Muscle layer of duodenum (tissue), 2 donors: ENCODE results near the gene TMC1.
A peak's percentile ranks its signal among the peaks of the same experiment; 100 is the strongest.
"Not testable (repeated sequence)": the region's sequence is repeated elsewhere in the genome, so short reads cannot be mapped to it uniquely, and the experiment has no call there.

ENCODE experiments used
- H3K27ac ChIP-seq: one replicate; pipeline ENCODE4 v1.7.0; 2013; ENCODE audit warnings: mild to moderate bottlenecking, low read length
- H3K27me3 ChIP-seq: one replicate; pipeline ENCODE4 v1.7.0; 2013; ENCODE audit warnings: low read depth, mild to moderate bottlenecking, control low read depth, low read length
- H3K36me3 ChIP-seq, 2 donors: one replicate each; pipeline ENCODE4 v1.7.0; 2013; ENCODE audit warnings: low read length in 2 of 2, control low read depth in 1 of 2, mild to moderate bottlenecking in 1 of 2; ENCODE audit not compliant: insufficient read depth in 2 of 2, control insufficient read depth in 1 of 2
- H3K4me1 ChIP-seq, 2 donors: one replicate each; pipeline ENCODE4 v1.7.0; 2013; ENCODE audit warnings: low read length in 2 of 2, mild to moderate bottlenecking in 2 of 2, control low read depth in 1 of 2, moderate library complexity in 1 of 2; ENCODE audit not compliant: insufficient read depth in 2 of 2, control insufficient read depth in 1 of 2
- H3K4me3 ChIP-seq, 2 donors: one replicate each; pipeline ENCODE4 v1.7.0; 2013; ENCODE audit warnings: low read length in 2 of 2, low read depth in 1 of 2, mild to moderate bottlenecking in 1 of 2
- H3K9me3 ChIP-seq, 2 donors: one replicate each; pipeline ENCODE4 v1.7.0; 2013; ENCODE audit warnings: low read length in 2 of 2, control low read depth in 1 of 2, mild to moderate bottlenecking in 1 of 2; ENCODE audit not compliant: control insufficient read depth in 1 of 2
- donor health status: healthy.

Gene TMC1

DNA sequence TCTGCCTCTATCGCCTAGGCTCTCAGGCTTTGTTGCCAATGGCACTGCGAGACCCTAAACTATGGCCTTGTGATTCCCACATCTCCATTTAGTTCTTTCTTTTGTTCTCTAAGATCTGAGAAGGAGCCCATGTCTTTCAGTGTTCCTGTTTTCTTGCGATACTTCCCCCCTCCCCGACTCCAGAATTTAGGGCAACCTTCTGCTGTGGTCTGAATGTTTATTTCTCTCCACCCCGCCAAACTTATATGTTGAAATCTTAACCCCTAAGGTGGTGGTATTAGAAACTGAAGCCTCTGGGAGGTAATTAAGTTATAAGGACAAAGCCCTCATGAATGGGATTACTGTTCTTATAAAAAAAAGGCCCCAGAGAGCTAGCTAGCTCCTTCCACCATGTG is 6.4 kb downstream of the TMC1 start:
- Histone ChIP-seq H3K27ac (peak overlapping the region; percentile 41), H3K27me3 (no peaks in the 10 kb centered on the region), H3K4me3 (peak overlapping the region; percentile 40 to 46), H3K36me3 (no peaks in the 10 kb centered on the region), H3K9me3 (peaks cover 0 to 4% of the 10 kb centered on the region in 2 donors), H3K4me1 (peaks cover 0 to 14% of the 10 kb centered on the region in 2 donors)

DNA sequence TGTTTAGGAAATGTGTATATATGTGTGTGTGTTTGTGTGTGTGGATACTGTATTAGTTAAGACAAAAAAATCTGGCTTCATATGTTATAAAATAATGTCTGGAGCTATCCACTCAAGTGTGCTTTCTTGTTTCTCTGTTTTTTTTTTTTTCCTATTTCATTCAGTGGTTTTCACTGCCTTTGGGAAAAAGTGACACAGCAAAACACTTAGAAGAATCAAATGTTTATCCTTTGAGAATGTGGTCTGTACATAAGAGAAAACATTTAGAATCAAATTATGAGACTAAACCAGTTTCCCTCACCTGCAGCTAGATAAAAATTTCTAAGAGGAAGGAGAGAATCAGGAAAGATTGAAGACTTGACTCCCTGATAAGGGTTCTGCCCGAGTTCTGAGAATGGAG is 8.1 kb downstream of the TMC1 start:
- Histone ChIP-seq H3K4me3 (no peak overlapping the region), H3K9me3 (peaks cover 0 to 4% of the 10 kb centered on the region in 2 donors), H3K27ac (no peak overlapping the region), H3K27me3 (no peaks in the 10 kb centered on the region), H3K4me1 (peaks cover 0 to 14% of the 10 kb centered on the region in 2 donors), H3K36me3 (no peaks in the 10 kb centered on the region)

DNA sequence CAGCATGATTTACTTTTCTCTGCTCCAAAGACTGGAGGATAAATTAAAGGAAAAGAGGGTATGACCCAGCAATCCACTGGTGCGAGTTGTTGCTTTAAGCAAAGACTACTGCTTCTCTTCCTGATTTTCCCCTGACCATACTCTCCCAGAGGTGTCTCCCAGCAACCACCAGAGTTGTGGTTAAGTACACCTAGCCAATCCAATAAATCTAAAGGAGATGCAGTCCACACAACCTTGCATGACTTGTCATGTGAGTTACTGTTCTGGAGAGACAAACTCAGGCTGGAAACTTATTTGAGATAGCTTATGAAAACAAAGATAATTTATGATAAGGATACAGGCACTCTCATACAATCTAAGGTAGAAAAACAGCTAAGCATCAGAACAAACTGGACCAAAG is 11.9 kb downstream of the TMC1 start:
- Histone ChIP-seq H3K27ac (no peak overlapping the region), H3K4me3 (no peak overlapping the region), H3K27me3 (no peaks in the 10 kb centered on the region)

DNA sequence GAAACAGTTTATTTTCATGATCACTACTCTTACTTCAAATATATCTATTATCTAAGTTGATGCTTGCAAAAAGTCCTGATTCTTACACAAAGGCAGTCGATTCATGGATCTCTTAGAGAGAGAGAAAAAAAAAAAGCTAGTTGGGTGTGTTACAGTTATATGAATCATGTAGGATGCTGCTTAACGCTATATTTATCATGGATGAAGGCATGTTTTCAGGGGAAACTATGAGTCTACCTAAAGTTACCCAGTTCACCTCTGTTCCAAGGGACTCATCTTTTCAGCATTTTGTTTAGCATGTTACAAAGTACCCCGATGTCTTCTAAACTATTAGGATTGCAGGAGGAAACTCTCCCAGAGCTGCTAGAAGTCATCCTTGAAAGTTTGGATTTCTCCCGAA is 13.5 kb downstream of the TMC1 start:
- H3K4me3 ChIP-seq: no peak overlapping the region
- no peaks in the 10 kb centered on the region for H3K36me3 ChIP-seq
- no peaks in the 10 kb centered on the region for H3K27me3 ChIP-seq
- H3K9me3 ChIP-seq: peaks cover 0 to 4% of the 10 kb centered on the region in 2 donors
- no peak overlapping the region for H3K27ac ChIP-seq
- H3K4me1 ChIP-seq: no peaks in the 10 kb centered on the region

More for the DNA sequence above, 11.9 kb downstream of the TMC1 start:
- H3K9me3 ChIP-seq: peaks cover 0 to 4% of the 10 kb centered on the region in 2 donors
- H3K36me3 ChIP-seq: no peaks in the 10 kb centered on the region
- no peaks in the 10 kb centered on the region for H3K4me1 ChIP-seq

DNA sequence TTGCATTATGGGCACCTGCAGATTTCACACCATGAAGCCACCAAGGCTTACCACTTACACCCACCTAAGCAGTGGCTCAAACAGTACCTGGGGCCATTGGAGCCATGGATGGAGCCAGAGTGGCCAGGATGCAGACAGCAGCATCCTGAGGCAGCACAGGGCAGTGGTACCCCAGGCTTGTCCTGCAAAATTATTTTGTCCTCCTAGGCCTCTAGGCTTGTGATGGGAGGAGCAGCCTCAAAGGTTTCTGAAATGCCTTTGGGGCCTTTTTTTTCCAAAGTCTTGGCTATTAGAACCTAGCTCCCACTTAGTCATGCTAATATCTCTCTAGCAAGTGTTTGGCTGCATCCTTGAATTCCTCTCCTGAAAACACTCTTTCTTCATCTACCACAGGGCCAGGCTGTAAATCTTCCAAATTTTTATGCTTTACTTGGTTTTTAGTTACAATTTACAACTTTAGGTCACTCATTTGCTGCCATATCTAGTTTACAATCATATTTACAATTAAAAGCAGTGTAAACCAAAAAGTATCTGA is 15.7 kb downstream of the TMC1 start:
- no peaks in the 10 kb centered on the region for H3K4me1 ChIP-seq
- no peak overlapping the region for H3K4me3 ChIP-seq
- H3K27me3 ChIP-seq: no peaks in the 10 kb centered on the region
- no peaks in the 10 kb centered on the region for H3K36me3 ChIP-seq
- H3K9me3 ChIP-seq: no peaks in the 10 kb centered on the region
- no peak overlapping the region for H3K27ac ChIP-seq

DNA sequence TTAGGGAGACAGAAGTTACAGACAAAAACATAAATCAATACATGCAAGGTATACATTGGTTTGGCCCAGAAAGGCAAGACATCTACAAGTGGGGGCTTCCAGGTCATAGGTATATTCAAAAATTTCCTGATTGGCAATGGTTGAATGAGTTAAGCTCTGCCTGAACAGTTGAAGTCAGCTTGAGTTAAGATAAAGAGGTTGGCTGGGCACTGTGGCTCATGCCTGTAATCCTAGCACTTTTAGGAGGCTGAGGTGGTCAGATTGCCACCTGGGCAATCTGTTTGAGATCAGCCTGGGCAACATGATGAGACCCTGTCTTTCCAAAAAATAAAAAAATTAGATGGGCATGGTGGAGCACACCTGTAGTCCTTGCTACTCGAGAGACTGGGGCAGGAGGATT is 16.3 kb downstream of the TMC1 start:
- no peaks in the 10 kb centered on the region for H3K36me3 ChIP-seq
- H3K27ac ChIP-seq: no peak overlapping the region
- H3K27me3 ChIP-seq: no peaks in the 10 kb centered on the region
- no peaks in the 10 kb centered on the region for H3K4me1 ChIP-seq
- no peaks in the 10 kb centered on the region for H3K9me3 ChIP-seq
- no peak overlapping the region for H3K4me3 ChIP-seq

DNA sequence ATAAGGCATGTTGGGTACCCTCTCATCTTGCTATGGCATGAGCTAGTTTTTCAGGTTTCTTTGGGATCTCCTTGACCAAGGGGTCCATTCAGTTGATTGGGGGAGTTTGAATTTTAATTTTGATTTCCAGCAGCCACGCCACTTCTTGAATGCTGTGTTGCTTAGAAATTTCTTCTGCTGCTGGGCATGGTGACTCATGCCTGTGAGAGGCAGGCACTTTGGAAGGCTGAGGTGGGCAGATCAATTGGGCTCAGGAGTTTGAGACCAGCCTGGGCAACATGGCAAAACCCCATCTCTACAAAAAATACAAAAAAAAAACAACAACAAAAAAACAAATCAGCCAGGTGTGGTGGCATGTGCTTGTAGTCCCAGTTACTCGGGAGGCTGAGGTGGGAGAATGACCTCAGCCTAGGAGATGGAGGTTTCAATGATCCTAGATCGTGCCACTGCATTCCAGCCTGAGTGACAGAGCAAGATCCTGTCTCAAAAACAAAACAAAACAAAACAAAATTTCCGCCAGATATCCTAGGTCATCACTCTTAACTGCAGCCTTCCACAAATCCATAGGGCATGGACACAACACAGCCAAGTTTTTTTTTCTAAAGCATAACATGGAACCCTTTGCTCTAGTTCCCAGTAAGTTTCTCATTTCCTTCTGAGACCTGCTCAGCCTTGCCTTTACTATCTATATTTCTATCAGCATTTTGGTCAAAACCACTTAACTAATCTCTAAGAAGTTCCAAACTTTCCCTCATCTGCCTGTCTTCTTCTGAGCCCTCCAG is 17.7 kb downstream of the TMC1 start:
- no peaks in the 10 kb centered on the region for H3K36me3 ChIP-seq
- no peak overlapping the region for H3K4me3 ChIP-seq
- no peaks in the 10 kb centered on the region for H3K4me1 ChIP-seq
- H3K27me3 ChIP-seq: no peaks in the 10 kb centered on the region
- H3K9me3 ChIP-seq: no peaks in the 10 kb centered on the region
- H3K27ac ChIP-seq: no peak overlapping the region

DNA sequence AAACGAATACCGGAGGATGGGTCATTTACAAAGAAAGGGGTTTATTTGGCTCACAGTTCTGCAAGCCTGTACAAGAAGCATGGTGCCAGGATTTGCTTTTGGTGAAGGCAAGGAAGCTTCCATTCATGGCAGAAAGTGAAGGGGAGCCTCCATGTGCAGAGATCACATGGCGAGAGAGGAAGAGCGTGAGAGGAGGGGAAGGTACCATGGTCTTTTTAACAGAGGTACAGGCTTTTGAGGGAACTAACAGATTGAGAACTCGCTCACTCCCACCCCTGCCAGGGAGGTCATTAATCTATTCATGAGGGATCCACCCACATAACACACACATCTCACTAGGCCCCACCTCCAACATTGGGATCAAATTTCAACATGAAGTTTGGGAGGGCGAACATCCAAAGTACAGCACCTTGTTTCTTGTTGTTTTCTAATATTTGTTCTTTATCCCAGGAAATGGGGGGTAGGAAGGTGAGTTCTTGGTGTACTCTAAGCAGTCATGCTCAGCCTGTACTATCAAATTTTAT is 18.5 kb downstream of the TMC1 start:
- H3K4me1 ChIP-seq: no peaks in the 10 kb centered on the region
- H3K36me3 ChIP-seq: no peaks in the 10 kb centered on the region
- H3K27me3 ChIP-seq: no peaks in the 10 kb centered on the region
- no peaks in the 10 kb centered on the region for H3K9me3 ChIP-seq
- H3K4me3 ChIP-seq: no peak overlapping the region
- H3K27ac ChIP-seq: no peak overlapping the region

DNA sequence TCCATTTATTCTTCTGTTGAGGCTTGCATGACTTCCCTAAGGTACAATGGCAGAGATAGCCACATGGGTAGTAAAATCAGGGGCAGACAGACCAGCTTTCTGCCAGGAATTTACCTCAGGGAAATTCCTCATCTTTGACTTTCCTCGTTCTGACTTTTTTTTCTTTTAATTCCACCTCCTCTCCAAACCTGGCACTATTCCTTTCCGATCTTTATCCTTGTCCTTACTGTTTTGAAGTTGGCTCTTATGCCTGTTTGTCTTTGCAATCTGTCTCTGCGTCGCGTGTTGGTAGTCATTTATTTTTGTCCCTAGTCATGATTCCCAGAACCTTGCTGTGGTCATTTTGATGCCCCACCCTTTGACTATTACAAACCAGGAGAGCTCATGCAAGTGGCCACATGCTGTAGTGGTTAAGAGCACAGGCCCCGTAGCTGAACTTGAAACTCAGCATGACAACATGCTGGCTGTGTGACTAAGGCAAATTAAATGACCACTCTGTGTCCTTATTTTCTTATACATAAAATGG is 19.0 kb downstream of the TMC1 start:
- H3K36me3 ChIP-seq: no peaks in the 10 kb centered on the region
- H3K27ac ChIP-seq: no peak overlapping the region
- H3K4me1 ChIP-seq: no peaks in the 10 kb centered on the region
- no peaks in the 10 kb centered on the region for H3K27me3 ChIP-seq
- no peak overlapping the region for H3K4me3 ChIP-seq
- H3K9me3 ChIP-seq: no peaks in the 10 kb centered on the region

DNA sequence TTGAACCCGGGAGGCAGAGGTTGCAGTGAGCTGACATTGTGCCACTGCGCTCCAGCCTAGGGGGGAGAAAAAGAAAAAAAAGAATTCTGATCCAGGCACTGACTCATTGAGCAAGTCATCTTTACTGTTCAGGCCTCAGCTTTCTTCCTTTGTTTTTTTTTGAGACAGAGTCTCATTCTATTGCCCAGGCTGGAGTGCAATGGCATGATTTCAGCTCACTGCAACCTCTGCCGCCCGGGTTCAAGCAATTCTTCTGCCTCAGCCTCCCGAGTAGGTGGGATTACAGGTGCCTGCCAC is 21.1 kb downstream of the TMC1 start:
- H3K27me3 ChIP-seq, H3K27ac ChIP-seq, H3K9me3 ChIP-seq, H3K4me3 ChIP-seq, H3K4me1 ChIP-seq, H3K36me3 ChIP-seq: not testable (repeated sequence)

DNA sequence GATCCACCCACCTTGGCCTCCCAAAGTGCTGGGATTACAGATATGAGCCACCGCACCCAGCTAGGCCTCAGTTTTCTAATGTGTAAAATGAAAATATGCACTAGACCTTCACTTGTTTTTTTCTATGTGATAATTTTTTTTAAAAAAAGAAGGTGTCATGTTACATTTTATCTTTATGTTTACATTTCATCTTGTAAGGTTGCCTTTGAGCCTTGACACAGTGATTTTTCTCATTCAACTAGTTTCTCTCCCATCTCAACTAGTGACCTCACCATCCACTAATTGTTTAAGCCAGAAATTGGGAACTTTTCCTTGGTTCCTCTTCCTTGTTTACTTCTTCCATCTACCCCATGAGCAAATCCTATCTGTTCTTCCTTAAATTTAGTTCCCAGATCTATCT is 21.5 kb downstream of the TMC1 start:
- no peak overlapping the region for H3K27ac ChIP-seq
- H3K4me3 ChIP-seq: no peak overlapping the region
- no peaks in the 10 kb centered on the region for H3K4me1 ChIP-seq
- no peaks in the 10 kb centered on the region for H3K36me3 ChIP-seq
- no peaks in the 10 kb centered on the region for H3K9me3 ChIP-seq
- H3K27me3 ChIP-seq: no peaks in the 10 kb centered on the region

DNA sequence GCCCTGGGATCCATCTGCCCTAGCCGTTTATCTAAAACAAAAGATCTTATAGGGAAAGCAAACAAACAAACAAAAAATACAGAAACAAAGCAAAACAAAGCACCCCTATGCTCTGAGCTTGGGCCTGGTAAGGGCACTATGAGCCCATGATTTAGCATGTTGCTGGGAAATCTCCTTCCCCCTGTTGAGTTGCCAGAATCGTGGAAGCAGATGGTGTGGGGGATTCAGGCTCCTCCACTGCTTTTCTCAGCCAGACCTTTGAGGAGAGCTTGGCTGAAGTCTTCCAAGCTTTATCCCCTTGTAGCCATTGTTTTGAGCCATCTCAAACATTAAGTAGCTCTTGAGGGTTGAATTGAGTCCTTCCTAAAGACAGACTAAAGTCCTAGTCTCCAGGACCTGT is 29.9 kb downstream of the TMC1 start:
- Histone ChIP-seq H3K27ac (no peak overlapping the region), H3K27me3 (no peaks in the 10 kb centered on the region), H3K9me3 (no peaks in the 10 kb centered on the region), H3K4me3 (no peak overlapping the region), H3K36me3 (no peaks in the 10 kb centered on the region), H3K4me1 (no peaks in the 10 kb centered on the region)
